DOHH2 (cell line): ENCODE results near the gene NLGN2.

Source experiments
- EZH2phosphoT487 ChIP-seq: fragments of 200-600 bp; sonication (generic); IDR thresholded peaks from 2 replicates; pipeline ENCODE4 v1.6.1; 2017; ENCODE audit warnings: borderline replicate concordance, mild to moderate bottlenecking, antibody characterized with exemption, low read length, moderate library complexity, mixed read lengths
- TF ChIP-seq, protein P1 (sequence below): fragments of 200-600 bp; sonication (generic); IDR thresholded peaks from one replicate; pipeline ENCODE4 v1.5.1; 2014; ENCODE audit warnings: antibody characterized with exemption, mild to moderate bottlenecking, low read depth, low read length; ENCODE audit not compliant: poor library complexity, severe bottlenecking

DNA sequence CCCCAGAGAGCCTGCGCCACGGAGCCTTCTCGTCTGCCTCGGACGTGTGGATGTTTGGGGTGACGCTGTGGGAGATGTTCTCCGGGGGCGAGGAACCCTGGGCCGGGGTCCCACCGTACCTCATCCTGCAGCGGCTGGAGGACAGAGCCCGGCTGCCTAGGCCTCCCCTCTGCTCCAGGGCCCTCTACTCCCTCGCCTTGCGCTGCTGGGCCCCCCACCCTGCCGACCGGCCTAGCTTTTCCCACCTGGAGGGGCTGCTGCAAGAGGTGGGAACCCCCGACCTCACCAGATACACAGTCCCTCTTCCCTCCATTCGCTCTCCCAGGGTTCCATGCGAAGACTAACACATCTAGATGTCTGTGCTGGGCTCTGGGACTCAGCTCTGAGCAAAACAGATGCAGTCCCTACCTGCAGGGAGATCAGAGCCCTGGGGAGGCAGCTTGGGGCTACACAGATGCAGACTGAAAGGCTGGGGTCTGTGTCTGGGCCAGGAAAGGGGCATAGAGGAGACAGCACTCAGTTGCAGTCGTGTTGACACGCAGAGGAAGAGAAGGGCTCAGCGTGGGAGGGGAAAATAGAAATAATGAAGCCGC lies 23.1 kb upstream of the NLGN2 start:
- TF ChIP-seq, protein P1, sequence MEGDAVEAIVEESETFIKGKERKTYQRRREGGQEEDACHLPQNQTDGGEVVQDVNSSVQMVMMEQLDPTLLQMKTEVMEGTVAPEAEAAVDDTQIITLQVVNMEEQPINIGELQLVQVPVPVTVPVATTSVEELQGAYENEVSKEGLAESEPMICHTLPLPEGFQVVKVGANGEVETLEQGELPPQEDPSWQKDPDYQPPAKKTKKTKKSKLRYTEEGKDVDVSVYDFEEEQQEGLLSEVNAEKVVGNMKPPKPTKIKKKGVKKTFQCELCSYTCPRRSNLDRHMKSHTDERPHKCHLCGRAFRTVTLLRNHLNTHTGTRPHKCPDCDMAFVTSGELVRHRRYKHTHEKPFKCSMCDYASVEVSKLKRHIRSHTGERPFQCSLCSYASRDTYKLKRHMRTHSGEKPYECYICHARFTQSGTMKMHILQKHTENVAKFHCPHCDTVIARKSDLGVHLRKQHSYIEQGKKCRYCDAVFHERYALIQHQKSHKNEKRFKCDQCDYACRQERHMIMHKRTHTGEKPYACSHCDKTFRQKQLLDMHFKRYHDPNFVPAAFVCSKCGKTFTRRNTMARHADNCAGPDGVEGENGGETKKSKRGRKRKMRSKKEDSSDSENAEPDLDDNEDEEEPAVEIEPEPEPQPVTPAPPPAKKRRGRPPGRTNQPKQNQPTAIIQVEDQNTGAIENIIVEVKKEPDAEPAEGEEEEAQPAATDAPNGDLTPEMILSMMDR, result no peak
- TF ChIP-seq EZH2phosphoT487, result no peak
